Fibroblast of lung (primary cell): ENCODE measurements around the gene PIGBOS1. TPM values are rescaled to one million over a fixed set of nuclear protein-coding genes. Genes with fewer than 3 reads are reported as not detected.
"Not testable (repeated sequence)": the region's sequence is repeated elsewhere in the genome, so short reads cannot be mapped to it uniquely, and the experiment has no call there.

ENCODE experiments used
- DNase-seq, 2 donors: peaks; one replicate each; pipeline versions ENCODE4 v3.0.0 to v3.0.0-alpha.2; 2010; ENCODE audit warnings: low read depth in 2 of 2
- H2AFZ ChIP-seq: 2 replicates; pipeline ENCODE4 v1.5.1; 2012; ENCODE audit warnings: low read length, control low read depth, inconsistent platforms
- H3K27ac ChIP-seq: 2 replicates; pipeline ENCODE4 v1.5.1; 2011; ENCODE audit warnings: low read length, control low read depth; ENCODE audit not compliant: insufficient read depth
- H3K27me3 ChIP-seq: 2 replicates; pipeline ENCODE4 v1.5.1; 2011; ENCODE audit warnings: mild to moderate bottlenecking, low read length; ENCODE audit not compliant: control insufficient read depth, insufficient read depth
- H3K36me3 ChIP-seq: 2 replicates; pipeline ENCODE4 v1.5.1; 2011; ENCODE audit warnings: low read length; ENCODE audit not compliant: control insufficient read depth, insufficient read depth
- H3K4me1 ChIP-seq: 2 replicates; pipeline ENCODE4 v1.5.1; 2011; ENCODE audit warnings: low read length; ENCODE audit not compliant: control insufficient read depth, insufficient read depth; ENCODE audit errors: extremely low read depth
- H3K4me2 ChIP-seq: 2 replicates; pipeline ENCODE4 v1.5.1; 2011; ENCODE audit warnings: low read length, control low read depth; ENCODE audit not compliant: insufficient read depth; ENCODE audit errors: extremely low read depth
- H3K4me3 ChIP-seq, 4 experiments: fragments of 200-600 bp in 1 of 4; sonication (generic) in 1 of 4; replicated peaks in 1 of 4; 2 replicates each; pipeline ENCODE4 v1.5.1; 2011 to 2016; ENCODE audit warnings: low read length in 4 of 4, low read depth in 3 of 4, mild to moderate bottlenecking in 3 of 4, control low read depth in 2 of 4, inconsistent platforms in 1 of 4, mixed read lengths in 1 of 4; ENCODE audit not compliant: insufficient read depth in 1 of 4; ENCODE audit errors: control extremely low read depth in 1 of 4
- H3K79me2 ChIP-seq: 2 replicates; pipeline ENCODE4 v1.5.1; 2012; ENCODE audit warnings: mild to moderate bottlenecking, low read length, inconsistent platforms; ENCODE audit not compliant: control insufficient read depth, insufficient read depth
- H3K9ac ChIP-seq: 2 replicates; pipeline ENCODE4 v1.5.1; 2011; ENCODE audit warnings: mild to moderate bottlenecking, low read length, control low read depth; ENCODE audit not compliant: insufficient read depth
- H3K9me3 ChIP-seq: 2 replicates; pipeline ENCODE4 v1.5.1; 2012; ENCODE audit warnings: low read depth, low read length; ENCODE audit not compliant: control insufficient read depth, insufficient read depth
- H4K20me1 ChIP-seq: 2 replicates; pipeline ENCODE4 v1.5.1; 2011; ENCODE audit warnings: low read length; ENCODE audit not compliant: control insufficient read depth, insufficient read depth; ENCODE audit errors: extremely low read depth
- EZH2 ChIP-seq: IDR thresholded peaks from 2 replicates; pipeline ENCODE4 v1.5.1; 2012; ENCODE audit warnings: low read length, control low read depth, mild to moderate bottlenecking; ENCODE audit errors: missing control alignments
- polyA plus RNA-seq, 2 donors: library from polyadenylated mRNA; depleted of rRNA in 1 of 2; stranded (reverse) in 1 of 2; unstranded in 1 of 2; fragments of >200 nt; gene quantifications; 2 replicates each; pipeline ENCODE4 v1.2.1, GENCODE V29; 2011 to 2012; ENCODE audit warnings: missing spikeins in 1 of 2
- total RNA-seq: library from RNA; depleted of rRNA; stranded (reverse); fragments of >200 nt; gene quantifications from 2 replicates; pipeline ENCODE4 v1.2.1, GENCODE V29; 2014
- TF ChIP-seq, protein P1 (sequence below), 2 donors: IDR thresholded peaks in 1 of 2; conservative IDR thresholded peaks in 1 of 2; 1 replicate in 1 of 2; 2 replicates in 1 of 2; pipeline ENCODE4 v1.5.1; 2011 to 2012; ENCODE audit warnings: low read length in 2 of 2, control low read depth in 1 of 2, inconsistent platforms in 1 of 2, low read depth in 1 of 2, mild to moderate bottlenecking in 1 of 2

Gene PIGBOS1
- total and polyA plus RNA-seq, 2 donors (not counting 1 experiment from before 2014, with no cell fraction given) = 10.9 to 18.5 TPM

DNA sequence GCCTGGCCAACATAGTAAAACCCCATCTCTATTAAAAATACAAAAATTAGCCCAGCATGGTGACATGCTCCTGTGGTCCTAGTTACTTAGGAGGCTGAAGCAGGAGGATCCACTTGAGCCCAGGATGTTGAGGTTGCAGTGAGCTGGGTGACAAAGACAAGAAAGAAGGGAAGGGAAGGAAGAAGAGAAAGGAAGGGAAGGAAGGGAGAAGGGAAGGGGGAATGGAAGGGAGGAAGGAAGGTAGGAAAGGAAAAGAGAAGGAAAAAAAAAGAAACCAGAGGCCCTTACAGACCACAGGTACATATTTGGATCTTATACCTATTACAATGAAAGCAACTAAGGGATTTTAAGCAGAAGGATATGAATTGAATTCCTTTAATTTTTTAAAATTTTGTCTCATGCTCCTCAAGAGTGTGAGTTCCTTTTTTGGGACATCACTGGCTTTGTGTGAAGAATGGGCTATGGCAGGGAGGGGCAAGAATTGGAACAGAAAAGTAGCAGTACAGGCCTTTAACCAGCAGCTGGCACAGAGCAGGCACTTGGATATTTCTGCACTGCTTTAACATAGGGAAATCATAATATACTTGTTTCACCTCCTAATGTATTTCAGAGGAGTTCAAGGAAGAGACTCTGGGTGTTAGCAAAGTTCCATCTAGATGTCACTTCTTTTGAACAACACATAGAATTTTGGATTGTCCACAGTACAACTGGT lies 37.2 kb downstream of the PIGBOS1 start:
- Histone ChIP-seq H3K9me3 (no peaks in the 10 kb centered on the region), H3K4me3 (no peak overlapping the region), H3K9ac (no peak overlapping the region), H3K4me1 (peaks cover 24% of the 10 kb centered on the region), H3K4me2 (no peak overlapping the region), H3K79me2 (peaks cover 5% of the 10 kb centered on the region), H2AFZ (no peak overlapping the region), H3K36me3 (no peaks in the 10 kb centered on the region), H3K27me3 (no peaks in the 10 kb centered on the region), H3K27ac (no peak overlapping the region), H4K20me1 (no peaks in the 10 kb centered on the region)
- no peak for DNase-seq
- TF ChIP-seq, protein P1, sequence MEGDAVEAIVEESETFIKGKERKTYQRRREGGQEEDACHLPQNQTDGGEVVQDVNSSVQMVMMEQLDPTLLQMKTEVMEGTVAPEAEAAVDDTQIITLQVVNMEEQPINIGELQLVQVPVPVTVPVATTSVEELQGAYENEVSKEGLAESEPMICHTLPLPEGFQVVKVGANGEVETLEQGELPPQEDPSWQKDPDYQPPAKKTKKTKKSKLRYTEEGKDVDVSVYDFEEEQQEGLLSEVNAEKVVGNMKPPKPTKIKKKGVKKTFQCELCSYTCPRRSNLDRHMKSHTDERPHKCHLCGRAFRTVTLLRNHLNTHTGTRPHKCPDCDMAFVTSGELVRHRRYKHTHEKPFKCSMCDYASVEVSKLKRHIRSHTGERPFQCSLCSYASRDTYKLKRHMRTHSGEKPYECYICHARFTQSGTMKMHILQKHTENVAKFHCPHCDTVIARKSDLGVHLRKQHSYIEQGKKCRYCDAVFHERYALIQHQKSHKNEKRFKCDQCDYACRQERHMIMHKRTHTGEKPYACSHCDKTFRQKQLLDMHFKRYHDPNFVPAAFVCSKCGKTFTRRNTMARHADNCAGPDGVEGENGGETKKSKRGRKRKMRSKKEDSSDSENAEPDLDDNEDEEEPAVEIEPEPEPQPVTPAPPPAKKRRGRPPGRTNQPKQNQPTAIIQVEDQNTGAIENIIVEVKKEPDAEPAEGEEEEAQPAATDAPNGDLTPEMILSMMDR (conservative IDR thresholded peaks at IDR 0.05 in 1 of 2, IDR thresholded peaks at IDR 0.05 in 1 of 2; ENCODE audit: low read depth in 1 of 2, low read length in 2 of 2) = peak in 1 of 2 donors; percentile 12
- TF ChIP-seq EZH2 = no peak

DNA sequence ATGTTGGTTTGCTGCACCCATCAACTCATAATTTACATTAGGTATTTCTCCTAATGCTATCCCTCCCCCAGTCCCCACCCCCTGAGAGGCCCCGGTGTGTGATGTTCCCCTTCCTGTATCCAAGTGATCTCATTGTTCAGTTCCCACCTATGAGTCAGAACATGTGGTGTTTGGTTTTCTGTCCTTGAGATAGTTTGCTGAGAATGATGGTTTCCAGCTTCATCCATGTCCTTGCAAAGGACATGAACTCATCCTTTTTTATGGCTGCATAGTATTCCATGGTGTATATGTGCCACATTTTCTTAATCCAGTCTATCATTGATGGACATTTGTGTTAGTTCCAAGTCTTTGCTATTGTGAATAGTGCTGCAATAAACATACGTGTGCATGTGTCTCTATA lies 38.3 kb downstream of the PIGBOS1 start:
- H3K4me2 ChIP-seq, H3K9ac ChIP-seq, H3K27me3 ChIP-seq, H2AFZ ChIP-seq, H3K27ac ChIP-seq, H3K4me3 ChIP-seq, DNase-seq, H3K36me3 ChIP-seq, H4K20me1 ChIP-seq, H3K9me3 ChIP-seq, H3K79me2 ChIP-seq: not testable (repeated sequence)
- peaks cover 24% of the 10 kb centered on the region for H3K4me1 ChIP-seq

DNA sequence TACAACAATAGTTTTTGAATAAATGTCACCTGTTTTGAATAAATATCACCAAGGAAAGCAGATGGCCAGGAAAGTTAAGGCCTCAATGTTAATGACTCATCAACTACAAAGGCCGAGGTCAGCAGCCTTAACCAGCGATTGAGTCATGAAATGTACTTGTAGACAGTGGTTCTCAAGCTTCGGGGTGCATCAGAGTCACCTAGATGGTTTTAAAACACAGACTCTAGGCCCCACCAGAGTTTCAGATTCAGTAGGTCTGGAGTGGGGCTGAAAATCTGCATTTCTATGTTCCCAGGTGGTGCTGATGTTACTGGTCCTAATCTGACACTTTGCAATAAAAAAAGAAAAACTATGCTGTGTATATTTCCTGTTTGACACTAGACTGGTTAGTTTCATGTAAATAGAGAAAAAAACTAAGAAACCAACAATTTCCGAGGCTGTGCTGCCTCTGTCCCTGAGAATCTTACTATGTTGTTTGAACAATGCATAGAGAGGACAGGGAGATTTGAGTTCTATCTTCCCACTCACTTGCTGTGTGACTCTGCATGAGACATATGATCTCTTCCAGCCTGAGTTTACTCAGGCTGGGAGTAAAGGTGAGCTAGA lies 39.1 kb downstream of the PIGBOS1 start:
- no peaks in the 10 kb centered on the region for H3K9me3 ChIP-seq
- peak; percentile 87 to 95 for DNase-seq
- peaks cover 5% of the 10 kb centered on the region for H3K79me2 ChIP-seq
- no peak for TF ChIP-seq EZH2
- TF ChIP-seq, protein P1 (conservative IDR thresholded peaks at IDR 0.05 in 1 of 2, IDR thresholded peaks at IDR 0.05 in 1 of 2; ENCODE audit: low read depth in 1 of 2, low read length in 2 of 2) = no peak
- H4K20me1 ChIP-seq = no peaks in the 10 kb centered on the region
- no peak overlapping the region for H3K9ac ChIP-seq
- no peaks in the 10 kb centered on the region for H3K27me3 ChIP-seq
- H3K36me3 ChIP-seq = no peaks in the 10 kb centered on the region
- H3K4me1 ChIP-seq = peaks cover 24% of the 10 kb centered on the region
- peak overlapping the region; percentile 45 for H3K27ac ChIP-seq
- H2AFZ ChIP-seq = no peak overlapping the region
- peak overlapping the region; percentile 64 for H3K4me2 ChIP-seq
- no peak overlapping the region for H3K4me3 ChIP-seq
